Naive thymus-derived CD8-positive, alpha-beta T cell (primary cell): ENCODE measurements around the gene CCDC69. TPM values are rescaled to one million over a fixed set of nuclear protein-coding genes. Genes with fewer than 3 reads are reported as not detected.

Experiments
- ATAC-seq, 2 donors: fragments of 150-1000 bp; cut with Tn5 transposase in 1 of 2; sonication (Bioruptor Pico), chemical (Tn5 transposase) in 1 of 2; 1 replicate in 1 of 2; 2 replicates in 1 of 2; pipeline ENCODE4 v1.10.0; 2021; ENCODE audit warnings: mild to moderate bottlenecking in 2 of 2, moderate library complexity in 2 of 2
- POLR2A ChIA-PET: fragments of 350-600 bp; sonication (Branson Sonifier 250); formaldehyde crosslinking; loops from one replicate; lab custom pipeline; 2021; ENCODE audit warnings: antibody characterized with exemption; lab: Charles Lee
- DNase-seq, 10 donors: peaks; one replicate each; pipeline versions ENCODE4 v3.0.0 to v3.0.0-alpha.2; 2020 to 2022
- H3K27ac Mint-ChIP-seq, 10 donors: one replicate each; pipeline ENCODE4 v1.8.0; 2020 to 2022; ENCODE audit warnings: mild to moderate bottlenecking in 10 of 10, mixed read lengths in 10 of 10, moderate library complexity in 4 of 10, inconsistent platforms in 1 of 10
- H3K27me3 Mint-ChIP-seq, 5 donors: one replicate each; pipeline ENCODE4 v1.8.0; 2021 to 2022; ENCODE audit warnings: mixed read lengths in 5 of 5
- H3K36me3 Mint-ChIP-seq, 3 donors: one replicate each; pipeline ENCODE4 v1.8.0; 2020 to 2022; ENCODE audit warnings: mixed read lengths in 3 of 3, mild to moderate bottlenecking in 2 of 3, inconsistent platforms in 1 of 3
- H3K4me1 Mint-ChIP-seq, 4 donors: one replicate each; pipeline ENCODE4 v1.8.0; 2021 to 2022; ENCODE audit warnings: mixed read lengths in 4 of 4
- H3K4me3 Mint-ChIP-seq, 10 donors: one replicate each; pipeline ENCODE4 v1.8.0; 2020 to 2022; ENCODE audit warnings: mild to moderate bottlenecking in 10 of 10, mixed read lengths in 10 of 10, moderate library complexity in 6 of 10, inconsistent platforms in 1 of 10
- H3K9me3 Mint-ChIP-seq, 9 donors: one replicate each; pipeline ENCODE4 v1.8.0; 2020 to 2022; ENCODE audit warnings: mixed read lengths in 9 of 9, mild to moderate bottlenecking in 3 of 9, inconsistent platforms in 1 of 9, moderate library complexity in 1 of 9
- polyA plus RNA-seq, 3 donors: library from polyadenylated mRNA; unstranded; fragments of 300-500 nt; fragmentation: Illumina TruSeq; gene quantifications; one replicate each; pipeline ENCODE4 v1.2.3, GENCODE V29; 2021
- total RNA-seq, 8 experiments: library from RNA in 2 of 8; stranded (reverse) in 2 of 8; gene quantifications; one replicate each; pipeline ENCODE4 v1.2.3 and lab custom pipeline; 2021 to 2026

The CCDC69 gene
- total and polyA plus RNA-seq, 5 experiments from 2014 or later = 79.8 to 151 (median 130) TPM

DNA sequence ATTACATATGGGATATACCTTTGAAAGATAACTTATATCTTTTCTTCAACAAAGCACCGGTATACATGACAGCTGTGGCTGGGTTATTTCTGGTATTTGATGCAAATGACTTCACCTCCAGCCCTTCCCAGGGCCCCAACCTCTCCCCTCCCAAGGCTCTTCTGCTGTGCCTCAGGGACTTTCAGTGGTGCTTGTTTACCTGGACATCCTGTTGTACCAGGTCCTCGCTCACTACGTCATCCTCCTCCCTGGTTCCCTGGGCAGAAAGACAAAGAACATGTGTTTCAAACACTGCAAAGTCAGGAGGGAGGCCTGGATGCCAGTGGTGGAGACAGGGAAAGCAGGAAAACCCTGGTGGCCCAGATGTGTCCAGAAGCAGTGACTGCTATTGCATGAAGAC, 89.7 kb downstream of the CCDC69 start:
- POLR2A ChIA-PET = interaction anchor here (1.5 to 7.2 kb wide), 2 partner anchors 9 to 23 kb away, joined by 3 to 54 read pairs; no protein-coding TSS in a partner anchor
- ATAC-seq = no peak
- no peaks in the 10 kb centered on the region for H3K27me3 Mint-ChIP-seq

DNA sequence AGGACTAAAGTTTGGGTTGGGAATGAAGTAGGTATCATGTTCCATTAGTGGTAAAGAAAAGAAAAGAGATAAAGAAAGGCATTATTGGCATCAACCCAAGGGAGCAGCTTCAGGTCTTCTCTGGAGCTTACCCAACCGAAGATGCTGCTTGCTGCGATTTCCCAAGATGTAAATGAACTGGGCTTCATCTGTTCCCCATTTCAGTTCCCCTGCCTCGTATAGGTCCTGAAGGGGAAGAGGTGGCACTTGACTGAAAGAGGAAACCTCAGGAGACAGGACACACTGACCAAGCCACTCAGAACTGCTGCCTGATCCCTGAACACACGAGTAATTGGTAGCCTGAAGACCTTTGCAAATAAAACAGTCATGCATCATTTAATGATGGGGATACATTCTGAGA, 90.9 kb downstream of the CCDC69 start:
- POLR2A ChIA-PET = interaction anchor here (1.3 to 8.5 kb wide), 4 partner anchors 11 to 81 kb away, joined by 4 to 88 read pairs (median 31); no protein-coding TSS in a partner anchor
- H3K9me3 Mint-ChIP-seq = no peaks in the 10 kb centered on the region
- peak overlapping the region in 1 of 10 donors; percentile 2 for H3K4me3 Mint-ChIP-seq
- peak overlapping the region in 8 of 10 donors; percentile 53 to 98 (median 87) for H3K27ac Mint-ChIP-seq
- no peaks in the 10 kb centered on the region for H3K27me3 Mint-ChIP-seq
- peaks cover 41 to 92% (median 85%) of the 10 kb centered on the region in 4 donors for H3K4me1 Mint-ChIP-seq
- ATAC-seq = no peak
- DNase-seq = no peak
- peaks cover 18 to 100% (median 56%) of the 10 kb centered on the region in 3 donors for H3K36me3 Mint-ChIP-seq

More for the DNA sequence above, 89.7 kb downstream of the CCDC69 start:
- Mint-ChIP-seq H3K9me3 (no peaks in the 10 kb centered on the region), H3K4me1 (peaks cover 49 to 95% (median 89%) of the 10 kb centered on the region in 4 donors), H3K27ac (peak overlapping the region; percentile 63 to 98 (median 86)), H3K4me3 (no peak overlapping the region), H3K36me3 (peaks cover 19 to 100% (median 61%) of the 10 kb centered on the region in 3 donors)
- DNase-seq = no peak

Other genes with a start within 250 kb of the CCDC69 start
- not detected for gene GPX3, start 203.5 kb downstream of the CCDC69 start, total RNA-seq
- 1 to 10 TPM in 1 of 3 donors, under 1 TPM in 1, not detected in 1; 0.35 to 1.9 TPM for gene GPX3, start 203.5 kb downstream of the CCDC69 start, polyA plus RNA-seq
- gene TNIP1, start 143.1 kb downstream of the CCDC69 start, total RNA-seq = 100 to 1,000 TPM; 138 to 140 TPM
- 10 to 100 TPM; 25.6 to 37.5 (median 29.8) TPM for gene TNIP1, start 143.1 kb downstream of the CCDC69 start, polyA plus RNA-seq
- 100 to 1,000 TPM; 334 to 359 TPM for gene ANXA6, start 66.3 kb downstream of the CCDC69 start, total RNA-seq
- gene ANXA6, start 66.3 kb downstream of the CCDC69 start, polyA plus RNA-seq = 100 to 1,000 TPM; 242 to 318 (median 254) TPM
- gene GM2A, start 29.1 kb upstream of the CCDC69 start, total RNA-seq = 10 to 100 TPM; 12.5 to 13.8 TPM
- 1 to 10 TPM; 3.8 to 6.5 (median 5.6) TPM for gene GM2A, start 29.1 kb upstream of the CCDC69 start, polyA plus RNA-seq
- gene SLC36A3, start 79.7 kb upstream of the CCDC69 start, total RNA-seq = not detected
- not detected for gene SLC36A3, start 79.7 kb upstream of the CCDC69 start, polyA plus RNA-seq
- gene SLC36A2, start 123.5 kb upstream of the CCDC69 start, total RNA-seq = not detected
- not detected for gene SLC36A2, start 123.5 kb upstream of the CCDC69 start, polyA plus RNA-seq
- gene SLC36A1, start 223.5 kb upstream of the CCDC69 start, total RNA-seq = 1 to 10 TPM; 4.8 to 5.6 TPM
- gene SLC36A1, start 223.5 kb upstream of the CCDC69 start, polyA plus RNA-seq = 1 to 10 TPM in 1 of 3 donors, under 1 TPM in 2; 0.61 to 1.6 (median 0.81) TPM